ENCODE measurements around the gene GLDN.

DNA sequence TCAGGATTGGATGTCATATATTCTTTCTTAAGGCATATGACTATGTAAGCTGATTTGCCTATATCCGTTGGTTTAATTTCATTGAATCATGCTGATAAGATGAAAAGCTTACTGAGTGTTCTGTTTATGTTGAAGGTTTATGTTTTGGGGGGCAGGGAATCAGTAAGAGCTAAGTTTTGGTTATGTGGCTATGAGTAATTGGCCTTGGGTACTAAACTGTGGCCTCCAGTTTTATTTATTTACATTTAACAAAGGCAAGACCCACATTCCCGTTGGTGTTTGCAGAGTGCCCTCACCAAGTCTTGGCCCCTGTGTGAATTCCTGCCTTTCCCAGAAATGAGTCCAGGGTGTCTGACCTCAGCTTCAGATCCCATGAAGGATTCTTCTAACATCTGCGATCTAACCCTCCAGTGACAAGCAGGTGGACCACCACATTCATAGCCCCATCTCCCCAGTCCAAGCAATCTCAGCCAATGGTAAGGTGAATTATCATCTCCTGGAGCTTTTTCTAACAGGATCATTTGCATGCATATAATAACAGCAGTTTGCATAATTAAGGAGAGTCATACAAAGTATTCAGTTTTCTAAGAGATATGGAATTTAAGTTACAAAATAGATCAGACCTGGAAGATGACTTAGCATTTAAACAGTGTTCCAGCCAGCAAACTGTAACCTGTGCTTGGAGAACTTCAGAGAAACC, 27.4 kb downstream of the GLDN start:
- TF ChIP-seq POLR2AphosphoS5 (IDR thresholded peaks at IDR 0.05; ENCODE audit: low read depth) (no peak), EZH2phosphoT487 (IDR thresholded peaks at IDR 0.05; ENCODE audit: unreplicated experiment) (no peak), CREB1 (CRISPR knock-in tag; IDR thresholded peaks at IDR 0.05; ENCODE audit: low read depth) (no peak), EZH2 (IDR thresholded peaks at IDR 0.05; ENCODE audit: low read depth, unreplicated experiment) (no peak), ZNF114 (CRISPR knock-in tag; IDR thresholded peaks at IDR 0.05) (no peak), JUNB (IDR thresholded peaks at IDR 0.05; ENCODE audit: unreplicated experiment) (no peak)
- TF ChIP-seq, protein P1, sequence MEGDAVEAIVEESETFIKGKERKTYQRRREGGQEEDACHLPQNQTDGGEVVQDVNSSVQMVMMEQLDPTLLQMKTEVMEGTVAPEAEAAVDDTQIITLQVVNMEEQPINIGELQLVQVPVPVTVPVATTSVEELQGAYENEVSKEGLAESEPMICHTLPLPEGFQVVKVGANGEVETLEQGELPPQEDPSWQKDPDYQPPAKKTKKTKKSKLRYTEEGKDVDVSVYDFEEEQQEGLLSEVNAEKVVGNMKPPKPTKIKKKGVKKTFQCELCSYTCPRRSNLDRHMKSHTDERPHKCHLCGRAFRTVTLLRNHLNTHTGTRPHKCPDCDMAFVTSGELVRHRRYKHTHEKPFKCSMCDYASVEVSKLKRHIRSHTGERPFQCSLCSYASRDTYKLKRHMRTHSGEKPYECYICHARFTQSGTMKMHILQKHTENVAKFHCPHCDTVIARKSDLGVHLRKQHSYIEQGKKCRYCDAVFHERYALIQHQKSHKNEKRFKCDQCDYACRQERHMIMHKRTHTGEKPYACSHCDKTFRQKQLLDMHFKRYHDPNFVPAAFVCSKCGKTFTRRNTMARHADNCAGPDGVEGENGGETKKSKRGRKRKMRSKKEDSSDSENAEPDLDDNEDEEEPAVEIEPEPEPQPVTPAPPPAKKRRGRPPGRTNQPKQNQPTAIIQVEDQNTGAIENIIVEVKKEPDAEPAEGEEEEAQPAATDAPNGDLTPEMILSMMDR (conservative IDR thresholded peaks at IDR 0.05; ENCODE audit: low read depth in 2 of 2): no peak
- TF ChIP-seq, protein P2, sequence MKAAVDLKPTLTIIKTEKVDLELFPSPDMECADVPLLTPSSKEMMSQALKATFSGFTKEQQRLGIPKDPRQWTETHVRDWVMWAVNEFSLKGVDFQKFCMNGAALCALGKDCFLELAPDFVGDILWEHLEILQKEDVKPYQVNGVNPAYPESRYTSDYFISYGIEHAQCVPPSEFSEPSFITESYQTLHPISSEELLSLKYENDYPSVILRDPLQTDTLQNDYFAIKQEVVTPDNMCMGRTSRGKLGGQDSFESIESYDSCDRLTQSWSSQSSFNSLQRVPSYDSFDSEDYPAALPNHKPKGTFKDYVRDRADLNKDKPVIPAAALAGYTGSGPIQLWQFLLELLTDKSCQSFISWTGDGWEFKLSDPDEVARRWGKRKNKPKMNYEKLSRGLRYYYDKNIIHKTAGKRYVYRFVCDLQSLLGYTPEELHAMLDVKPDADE (IDR thresholded peaks at IDR 0.05): no peak
- TF ChIP-seq, protein P3, sequence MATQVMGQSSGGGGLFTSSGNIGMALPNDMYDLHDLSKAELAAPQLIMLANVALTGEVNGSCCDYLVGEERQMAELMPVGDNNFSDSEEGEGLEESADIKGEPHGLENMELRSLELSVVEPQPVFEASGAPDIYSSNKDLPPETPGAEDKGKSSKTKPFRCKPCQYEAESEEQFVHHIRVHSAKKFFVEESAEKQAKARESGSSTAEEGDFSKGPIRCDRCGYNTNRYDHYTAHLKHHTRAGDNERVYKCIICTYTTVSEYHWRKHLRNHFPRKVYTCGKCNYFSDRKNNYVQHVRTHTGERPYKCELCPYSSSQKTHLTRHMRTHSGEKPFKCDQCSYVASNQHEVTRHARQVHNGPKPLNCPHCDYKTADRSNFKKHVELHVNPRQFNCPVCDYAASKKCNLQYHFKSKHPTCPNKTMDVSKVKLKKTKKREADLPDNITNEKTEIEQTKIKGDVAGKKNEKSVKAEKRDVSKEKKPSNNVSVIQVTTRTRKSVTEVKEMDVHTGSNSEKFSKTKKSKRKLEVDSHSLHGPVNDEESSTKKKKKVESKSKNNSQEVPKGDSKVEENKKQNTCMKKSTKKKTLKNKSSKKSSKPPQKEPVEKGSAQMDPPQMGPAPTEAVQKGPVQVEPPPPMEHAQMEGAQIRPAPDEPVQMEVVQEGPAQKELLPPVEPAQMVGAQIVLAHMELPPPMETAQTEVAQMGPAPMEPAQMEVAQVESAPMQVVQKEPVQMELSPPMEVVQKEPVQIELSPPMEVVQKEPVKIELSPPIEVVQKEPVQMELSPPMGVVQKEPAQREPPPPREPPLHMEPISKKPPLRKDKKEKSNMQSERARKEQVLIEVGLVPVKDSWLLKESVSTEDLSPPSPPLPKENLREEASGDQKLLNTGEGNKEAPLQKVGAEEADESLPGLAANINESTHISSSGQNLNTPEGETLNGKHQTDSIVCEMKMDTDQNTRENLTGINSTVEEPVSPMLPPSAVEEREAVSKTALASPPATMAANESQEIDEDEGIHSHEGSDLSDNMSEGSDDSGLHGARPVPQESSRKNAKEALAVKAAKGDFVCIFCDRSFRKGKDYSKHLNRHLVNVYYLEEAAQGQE (IDR thresholded peaks at IDR 0.05; ENCODE audit: unreplicated experiment): no peak

All from GM23338 (cell line).